HL-60/S4 treated with retinoic acid at 250 ng/mL for 4 days and 3 days (cell line): ENCODE results near the gene OIT3.
"Not testable (repeated sequence)": the region's sequence is repeated elsewhere in the genome, so short reads cannot be mapped to it uniquely, and the experiment has no call there.

Source experiments
- in situ Hi-C: fragments of 300-500 bp; cut with MboI; formaldehyde crosslinking; loops from 2 replicates; pipeline ENCODE4 v1.7.0; 2022; ENCODE audit warnings: low sequenced_read_pairs

The OIT3 gene

GRCh38 chr10:72899545-72899944 lies 6.0 kb downstream of the OIT3 start:
- in situ Hi-C loops, result no loop called here

DNA sequence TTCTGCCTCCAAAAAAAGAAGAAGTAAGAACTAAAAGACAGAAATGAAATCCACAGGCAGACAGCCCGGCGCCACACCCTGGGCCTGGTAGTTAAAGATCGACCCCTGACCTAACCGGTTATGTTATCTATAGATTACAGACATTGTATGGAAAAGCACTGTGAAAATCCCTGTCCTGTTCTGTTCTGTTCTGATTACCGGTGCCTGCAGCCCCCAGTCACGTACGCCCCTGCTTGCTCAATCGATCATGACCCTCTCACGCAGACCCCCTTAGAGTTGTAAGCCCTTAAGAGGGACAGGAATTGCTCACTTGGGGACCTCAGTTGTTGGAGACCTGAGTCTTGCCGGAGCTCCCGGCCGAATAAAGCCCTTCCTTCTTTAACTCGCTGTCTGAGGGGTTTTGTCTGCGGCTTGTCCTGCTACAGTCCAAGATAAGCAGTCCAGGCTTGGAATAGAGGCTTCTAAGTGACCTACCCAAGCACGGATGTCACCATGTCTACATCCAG lies 10.5 kb downstream of the OIT3 start:
- in situ Hi-C loops, result not testable (repeated sequence)

- in situ Hi-C loops, result no loop called here
Measured at GRCh38 chr10:72904806-72905205, 11.3 kb downstream of the OIT3 start.

- in situ Hi-C loops, result no loop called here
Measured at GRCh38 chr10:72906446-72906845, 12.9 kb downstream of the OIT3 start.

- in situ Hi-C loops, result no loop called here
Measured at GRCh38 chr10:72910705-72911104, 17.2 kb downstream of the OIT3 start.

GRCh38 chr10:72911758-72912157 lies 18.2 kb downstream of the OIT3 start:
- in situ Hi-C loops, result no loop called here

DNA sequence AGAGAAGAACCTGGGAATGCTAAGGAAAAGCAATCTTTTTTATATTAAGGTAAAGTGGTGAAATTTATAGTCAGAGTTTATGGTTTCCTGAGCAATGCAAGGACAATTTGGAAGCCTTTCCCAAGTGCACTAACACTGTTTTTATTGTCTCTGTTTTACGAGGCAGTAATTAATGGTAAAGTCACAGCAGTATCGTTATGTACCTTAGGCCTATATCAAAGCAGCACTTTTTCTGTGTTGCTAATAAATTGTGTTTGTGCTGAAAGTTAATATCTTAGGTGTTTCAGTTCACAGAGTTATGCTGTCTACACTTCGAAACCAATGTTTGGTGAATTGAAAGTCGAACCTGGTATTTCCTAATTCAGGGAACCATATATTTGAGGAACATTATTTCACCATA lies 19.2 kb downstream of the OIT3 start:
- in situ Hi-C loops, result no loop called here

GRCh38 chr10:72913287-72913686 lies 19.7 kb downstream of the OIT3 start:
- in situ Hi-C loops, result no loop called here

- in situ Hi-C loops, result not testable (repeated sequence)
Measured at GRCh38 chr10:72917201-72917600, 23.7 kb downstream of the OIT3 start.

GRCh38 chr10:72917803-72918332 lies 24.3 kb downstream of the OIT3 start:
- in situ Hi-C loops, result not testable (repeated sequence)

DNA sequence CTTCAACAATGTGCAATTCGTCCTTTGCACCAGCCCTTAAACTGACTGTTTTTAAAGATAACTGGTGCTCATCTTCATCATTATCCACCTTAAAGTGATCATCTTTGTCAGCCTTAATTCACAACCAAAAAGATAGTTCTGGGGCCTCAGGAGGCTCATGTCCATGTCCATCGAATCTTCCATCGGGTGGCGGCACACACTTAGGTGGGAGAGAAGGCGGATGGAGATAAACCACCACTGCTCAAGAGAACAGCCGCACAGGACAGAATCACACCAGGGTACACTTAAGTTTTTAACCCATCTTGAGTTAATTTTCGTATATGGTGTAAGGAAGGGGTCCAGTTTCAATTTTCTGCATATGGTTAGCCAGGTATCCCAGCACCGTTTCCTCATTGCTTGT lies 24.8 kb downstream of the OIT3 start:
- in situ Hi-C loops, result no loop called here

- in situ Hi-C loops, result not testable (repeated sequence)
Measured at GRCh38 chr10:72921147-72921683, 27.7 kb downstream of the OIT3 start.

GRCh38 chr10:72924351-72924750 lies 30.8 kb downstream of the OIT3 start:
- in situ Hi-C loops, result no loop called here

GRCh38 chr10:72925951-72926465 lies 32.5 kb downstream of the OIT3 start:
- in situ Hi-C loops, result no loop called here

DNA sequence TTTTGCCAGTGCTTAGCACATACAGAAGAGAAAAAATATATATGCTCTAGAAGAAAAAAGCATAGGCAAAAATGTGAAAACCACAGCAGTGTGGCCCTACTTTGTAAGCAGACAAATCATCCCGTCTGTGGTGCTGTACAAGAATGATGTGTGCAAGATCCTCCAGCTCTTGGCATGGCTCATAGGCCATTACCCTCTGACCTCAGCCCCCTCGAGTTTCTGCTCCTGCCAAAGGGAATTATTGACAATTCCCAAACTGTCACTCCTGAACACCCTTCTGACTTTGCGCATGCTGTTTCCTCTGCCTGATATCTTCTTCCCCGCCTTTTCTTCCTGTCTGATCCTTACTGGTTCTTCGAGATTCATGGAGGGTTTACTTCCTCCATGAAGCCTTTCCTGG lies 33.9 kb downstream of the OIT3 start:
- in situ Hi-C loops, result no loop called here

DNA sequence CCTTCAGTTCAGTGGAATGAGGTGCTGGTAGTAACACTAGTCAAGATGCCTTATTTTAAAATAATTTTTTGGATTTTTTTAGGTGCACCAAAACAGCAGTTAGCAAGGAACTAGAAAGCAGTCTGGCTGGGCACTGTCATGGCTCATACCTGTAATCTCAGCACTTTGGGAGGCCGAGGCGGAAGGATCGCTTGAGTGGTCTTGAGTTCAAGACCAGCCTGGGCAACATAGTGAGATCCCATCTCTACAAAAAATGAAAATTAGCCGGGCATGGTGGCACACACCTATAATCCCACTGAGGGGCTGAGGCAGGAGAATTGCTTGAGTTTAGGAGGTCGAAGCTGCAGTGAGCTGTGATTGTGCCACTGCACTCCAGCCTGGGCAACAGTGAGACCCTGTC lies 35.3 kb downstream of the OIT3 start:
- in situ Hi-C loops, result no loop called here

- in situ Hi-C loops, result no loop called here
Measured at GRCh38 chr10:72930276-72930675, 36.7 kb downstream of the OIT3 start.

DNA sequence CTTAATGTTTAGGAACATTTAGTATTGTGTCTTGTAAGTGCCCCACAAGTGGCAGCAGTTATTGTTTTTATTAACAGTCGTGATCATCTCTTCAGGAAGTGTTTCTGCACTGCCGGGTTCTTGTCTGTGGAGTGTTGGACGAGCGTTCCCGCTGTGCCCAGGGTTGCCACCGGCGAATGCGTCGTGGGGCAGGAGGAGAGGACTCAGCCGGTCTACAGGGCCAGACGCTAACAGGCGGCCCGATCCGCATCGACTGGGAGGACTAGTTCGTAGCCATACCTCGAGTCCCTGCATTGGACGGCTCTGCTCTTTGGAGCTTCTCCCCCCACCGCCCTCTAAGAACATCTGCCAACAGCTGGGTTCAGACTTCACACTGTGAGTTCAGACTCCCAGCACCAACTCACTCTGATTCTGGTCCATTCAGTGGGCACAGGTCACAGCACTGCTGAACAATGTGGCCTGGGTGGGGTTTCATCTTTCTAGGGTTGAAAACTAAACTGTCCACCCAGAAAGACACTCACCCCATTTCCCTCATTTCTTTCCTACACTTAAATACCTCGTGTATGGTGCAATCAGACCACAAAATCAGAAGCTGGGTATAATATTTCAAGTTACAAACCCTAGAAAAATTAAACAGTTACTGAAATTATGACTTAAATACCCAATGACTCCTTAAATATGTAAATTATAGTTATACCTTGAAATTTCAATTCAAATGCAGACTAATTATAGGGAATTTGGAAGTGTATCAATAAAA lies 38.9 kb downstream of the OIT3 start:
- in situ Hi-C loops, result no loop called here

DNA sequence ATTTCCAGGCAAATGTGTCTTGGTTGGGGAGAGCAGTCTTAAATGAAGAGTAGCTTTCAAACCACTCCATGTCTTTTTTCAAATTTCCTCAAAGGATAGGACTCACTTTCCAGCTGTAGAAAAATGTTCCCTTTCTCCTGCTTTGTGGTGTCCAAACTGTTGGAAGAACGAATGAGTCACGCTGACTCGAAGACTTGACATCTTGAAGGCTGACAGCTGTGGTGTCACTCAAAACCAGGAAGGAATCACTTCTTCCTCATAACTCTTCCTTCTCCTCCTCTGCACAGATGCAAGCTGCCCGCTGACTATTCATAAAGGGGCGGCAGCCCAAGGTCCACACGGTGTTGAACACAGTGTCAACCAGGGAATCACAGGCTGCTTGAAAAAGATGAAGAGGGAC lies 41.8 kb downstream of the OIT3 start:
- in situ Hi-C loops, result no loop called here

GRCh38 chr10:72943498-72944234 lies 50.1 kb downstream of the OIT3 start:
- in situ Hi-C loops, result no loop called here

DNA sequence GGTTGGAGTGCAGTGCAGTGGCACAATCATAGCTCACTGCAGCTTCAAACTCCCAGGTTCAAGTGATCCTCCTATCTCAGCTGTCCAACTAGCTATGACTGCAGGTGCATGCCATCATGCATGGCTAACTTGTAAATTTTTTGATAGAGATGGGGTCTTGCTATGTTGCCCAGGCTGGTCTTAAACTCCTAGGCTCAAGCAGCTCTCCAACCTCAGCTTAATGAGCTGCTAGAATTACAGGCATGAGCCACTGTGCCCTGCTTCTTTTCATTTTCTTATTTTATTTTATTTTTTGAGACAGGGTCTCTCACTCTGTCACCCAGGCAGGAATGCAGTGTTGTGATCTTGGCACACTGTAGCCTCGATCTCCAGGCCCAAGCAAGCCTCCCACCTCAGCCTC lies 53.4 kb downstream of the OIT3 start:
- in situ Hi-C loops, result no loop called here
